Head of caudate nucleus (tissue), 42 donors: ENCODE data around the gene ABCA8.
"Not testable (repeated sequence)": the region's sequence is repeated elsewhere in the genome, so short reads cannot be mapped to it uniquely, and the experiment has no call there.

Source experiments
- DNase-seq, 42 donors: peaks; one replicate each; pipeline versions ENCODE4 v3.0.0 to v3.0.0-alpha.2; 2020 to 2021; ENCODE audit warnings: mixed read lengths in 7 of 42
- intact Hi-C: fragments of 100-400 bp; cut with DNase I; formaldehyde crosslinking; loops from one replicate; pipeline ENCODE4 v1.15.0; 2022

ABCA8 gene

GRCh38 chr17:68943812-68944182 is 11.4 kb downstream of the ABCA8 start:
- intact Hi-C loops, DNase-seq: not testable (repeated sequence)

GRCh38 chr17:68943123-68943811 is 11.9 kb downstream of the ABCA8 start:
- intact Hi-C loops = no loop called here
- DNase-seq = no peak

GRCh38 chr17:68942389-68942788 is 12.8 kb downstream of the ABCA8 start:
- intact Hi-C loops = no loop called here

GRCh38 chr17:68941761-68942160 is 13.4 kb downstream of the ABCA8 start:
- no peak for DNase-seq
- intact Hi-C loops = no loop called here

More at GRCh38 chr17:68942389-68942788, 12.8 kb downstream of the ABCA8 start:
- no peak for DNase-seq

DNA sequence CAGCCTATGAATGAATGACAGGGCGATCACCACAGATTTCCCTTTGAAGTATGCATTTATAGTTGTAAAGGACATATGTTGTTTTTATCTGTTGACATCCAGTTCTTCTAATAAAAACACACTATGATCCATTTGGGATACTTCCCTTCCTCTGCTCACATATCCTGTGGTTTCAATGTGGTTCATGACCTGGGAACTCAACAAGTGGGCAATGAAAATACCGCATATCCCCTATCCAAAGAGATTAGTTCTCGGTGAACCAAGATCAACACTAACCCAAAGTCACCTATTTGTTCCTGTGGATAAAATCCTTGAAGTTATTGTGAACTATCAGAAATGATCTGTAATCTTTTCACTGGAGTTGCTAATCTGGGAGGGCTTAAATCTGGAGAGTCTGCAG is 16.0 kb downstream of the ABCA8 start:
- intact Hi-C loops = no loop called here
- DNase-seq = no peak

- intact Hi-C loops = no loop called here
- no peak for DNase-seq
Observed at GRCh38 chr17:68937890-68938514, 17.2 kb downstream of the ABCA8 start.

GRCh38 chr17:68927516-68927915 is 27.7 kb downstream of the ABCA8 start:
- no peak for DNase-seq
- intact Hi-C loops = no loop called here

- no peak for DNase-seq
- intact Hi-C loops = no loop called here
Observed at GRCh38 chr17:68924793-68925720, 30.1 kb downstream of the ABCA8 start.

GRCh38 chr17:68910789-68911431 is 44.3 kb downstream of the ABCA8 start:
- intact Hi-C loops = loop anchor here (10.0 kb wide), 1 partner anchor 136 kb away; no protein-coding TSS in a partner anchor

GRCh38 chr17:68910251-68910705 is 44.9 kb downstream of the ABCA8 start:
- intact Hi-C loops = loop anchor here (10.0 kb wide), 1 partner anchor 135 kb away; no protein-coding TSS in a partner anchor
- DNase-seq = peak; percentile 29 to 87 (median 72)

More at GRCh38 chr17:68910789-68911431, 44.3 kb downstream of the ABCA8 start:
- DNase-seq = no peak

GRCh38 chr17:68909066-68909465 is 46.1 kb downstream of the ABCA8 start:
- intact Hi-C loops = loop anchor here (10.0 kb wide), 1 partner anchor 114 kb away; no protein-coding TSS in a partner anchor
- peak in 21 of 42 donors; percentile 5 to 72 (median 33) for DNase-seq

- no peak for DNase-seq
- intact Hi-C loops = loop anchor here (10.0 kb wide), 1 partner anchor 113 kb away; no protein-coding TSS in a partner anchor
Observed at GRCh38 chr17:68908045-68908444, 47.1 kb downstream of the ABCA8 start.

- peak in 14 of 42 donors; percentile 8 to 78 (median 36) for DNase-seq
Observed at GRCh38 chr17:68906638-68907037, 48.6 kb downstream of the ABCA8 start.

DNA sequence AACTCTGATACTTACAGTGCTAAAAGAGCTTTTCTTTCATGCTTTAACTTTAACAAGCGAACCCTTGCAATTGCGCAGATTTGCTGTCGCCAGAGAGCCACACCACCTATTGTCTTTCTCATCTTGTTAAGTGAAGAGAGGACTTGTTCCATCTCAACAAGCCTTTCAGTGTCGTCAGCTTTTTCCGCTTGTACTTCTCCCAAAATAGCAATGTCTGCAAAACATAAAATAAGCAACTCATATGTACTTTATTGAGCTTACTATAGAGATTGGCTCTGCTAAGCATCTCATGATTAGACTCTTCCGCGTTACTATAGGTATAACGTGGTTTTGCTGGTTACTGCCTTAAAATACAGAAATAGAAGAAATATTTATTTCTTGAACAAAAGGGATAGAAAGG is 51.9 kb downstream of the ABCA8 start:
- intact Hi-C loops = loop anchor here (10.0 kb wide), 1 partner anchor 108 kb away; no protein-coding TSS in a partner anchor
- no peak for DNase-seq

More at GRCh38 chr17:68906638-68907037, 48.6 kb downstream of the ABCA8 start:
- intact Hi-C loops = loop anchor here (10.0 kb wide), 1 partner anchor 112 kb away; no protein-coding TSS in a partner anchor

DNA sequence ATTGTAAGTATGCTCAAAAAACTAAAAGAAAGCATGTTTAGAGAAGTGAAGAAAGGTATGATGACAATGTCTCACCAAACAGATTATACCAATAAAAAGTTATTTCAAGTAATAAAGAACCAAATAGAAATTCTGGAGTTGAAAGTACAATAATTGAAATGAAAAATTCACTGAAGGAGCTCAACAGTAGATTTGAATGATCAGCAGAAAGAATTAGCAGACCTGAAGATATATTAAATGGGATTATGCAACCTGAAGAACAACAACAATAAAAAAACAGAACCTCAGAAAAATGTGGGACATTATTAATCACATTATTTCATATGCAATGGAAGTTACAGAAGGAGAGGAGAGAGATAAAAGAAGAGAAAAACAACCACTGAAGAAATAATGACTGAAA is 57.6 kb downstream of the ABCA8 start:
- intact Hi-C loops = no loop called here
- DNase-seq = no peak

- no peak for DNase-seq
- intact Hi-C loops = no loop called here
Observed at GRCh38 chr17:68892658-68893057, 62.5 kb downstream of the ABCA8 start.

- intact Hi-C loops = no loop called here
- no peak for DNase-seq
Observed at GRCh38 chr17:68892193-68892592, 63.0 kb downstream of the ABCA8 start.

GRCh38 chr17:68886401-68886800 is 68.8 kb downstream of the ABCA8 start:
- no peak for DNase-seq
- intact Hi-C loops = no loop called here

DNA sequence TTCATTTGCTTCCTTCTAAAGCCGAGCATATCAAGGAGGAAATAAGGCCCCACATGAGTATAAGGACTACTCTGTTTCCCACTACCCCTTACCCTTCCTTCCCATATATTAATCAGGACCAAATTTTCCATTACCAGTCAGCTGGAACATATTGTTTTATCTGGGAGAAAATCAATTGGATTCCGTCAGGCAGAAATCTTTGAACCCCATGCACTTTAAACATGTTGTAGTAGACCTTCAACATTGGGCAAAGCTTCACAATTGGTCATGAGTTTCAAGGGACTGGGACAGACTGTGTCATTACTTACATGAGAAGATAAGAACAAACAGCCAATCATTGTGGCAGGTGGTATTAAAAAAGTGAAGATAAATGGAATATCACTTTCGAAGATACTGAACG is 70.3 kb downstream of the ABCA8 start:
- intact Hi-C loops = no loop called here

More for the DNA sequence above, 70.3 kb downstream of the ABCA8 start:
- DNase-seq = no peak
